Gastroesophageal sphincter (tissue), 4 donors: Measurements from ENCODE around the gene SLC35E2B. TPM values are rescaled to one million over a fixed set of nuclear protein-coding genes. Genes with fewer than 3 reads are reported as not detected.

Source experiments
- ATAC-seq: fragments of 150-250 bp; one replicate; pipeline ENCODE4 v1.9.1; 2016; ENCODE audit warnings: mild to moderate bottlenecking, moderate library complexity
- H3K27ac ChIP-seq, 4 donors: fragments of 200-600 bp; sonication (generic) in 3 of 4; 1 replicate in 3 of 4; 2 replicates in 1 of 4; pipeline ENCODE4 v1.5.1; 2016 to 2019
- H3K27me3 ChIP-seq: fragments of 200-600 bp; sonication (generic); one replicate; pipeline ENCODE4 v1.5.1; 2019
- H3K36me3 ChIP-seq, 2 donors: fragments of 200-600 bp; sonication (generic); one replicate each; pipeline ENCODE4 v1.5.1; 2019; ENCODE audit warnings: control low read depth in 1 of 2
- H3K4me1 ChIP-seq, 3 donors: fragments of 200-600 bp; sonication (generic); 1 replicate in 2 of 3; 2 replicates in 1 of 3; pipeline ENCODE4 v1.5.1; 2016 to 2019; ENCODE audit warnings: control low read depth in 2 of 3
- H3K4me3 ChIP-seq, 2 donors: fragments of 200-600 bp; sonication (generic); one replicate each; pipeline ENCODE4 v1.5.1; 2019; ENCODE audit warnings: mild to moderate bottlenecking in 1 of 2, moderate library complexity in 1 of 2
- H3K9me3 ChIP-seq, 3 donors: fragments of 200-600 bp; sonication (generic); one replicate each; pipeline ENCODE4 v1.5.1; 2017 to 2019; ENCODE audit warnings: control low read depth in 2 of 3
- EP300 ChIP-seq: sonication (generic); formaldehyde crosslinking; IDR thresholded peaks from one replicate; pipeline ENCODE4 v1.6.1; 2017; ENCODE audit warnings: antibody characterized with exemption, mild to moderate bottlenecking
- POLR2A ChIP-seq, 2 donors: fragments of 450-650 bp; IDR thresholded peaks; one replicate each; pipeline ENCODE4 v1.6.1; 2017; ENCODE audit warnings: antibody characterized with exemption in 2 of 2, mild to moderate bottlenecking in 2 of 2, moderate library complexity in 1 of 2
- POLR2AphosphoS5 ChIP-seq: sonication (generic); formaldehyde crosslinking; IDR thresholded peaks from one replicate; pipeline ENCODE4 v1.6.1; 2017; ENCODE audit warnings: antibody characterized with exemption
- WGBS, 2 donors: methylation state at CpG; one replicate each; pipeline ENCODE4 v1.1.5; 2018; ENCODE audit warnings: low coverage in 1 of 2; 5-methylcytosine and 5-hydroxymethylcytosine counted together
- total RNA-seq, 4 donors: library from RNA; depleted of rRNA; stranded (reverse); fragments of >200 nt; gene quantifications; one replicate each; pipeline ENCODE4 v1.1.0, GENCODE V29; 2016
- TF ChIP-seq, protein P1 (sequence below), 4 experiments: fragments of 200-600 bp in 2 of 4; fragments of 450-650 bp in 2 of 4; sonication (generic) in 1 of 4; IDR thresholded peaks; one replicate each; pipeline ENCODE4 v1.5.1; 2017 to 2019; ENCODE audit warnings: antibody characterized with exemption in 4 of 4, mild to moderate bottlenecking in 2 of 4, moderate library complexity in 2 of 4

SLC35E2B gene
- total RNA-seq, 4 donors from 2014 or later: 18.7 to 56.9 (median 37.9) TPM

DNA sequence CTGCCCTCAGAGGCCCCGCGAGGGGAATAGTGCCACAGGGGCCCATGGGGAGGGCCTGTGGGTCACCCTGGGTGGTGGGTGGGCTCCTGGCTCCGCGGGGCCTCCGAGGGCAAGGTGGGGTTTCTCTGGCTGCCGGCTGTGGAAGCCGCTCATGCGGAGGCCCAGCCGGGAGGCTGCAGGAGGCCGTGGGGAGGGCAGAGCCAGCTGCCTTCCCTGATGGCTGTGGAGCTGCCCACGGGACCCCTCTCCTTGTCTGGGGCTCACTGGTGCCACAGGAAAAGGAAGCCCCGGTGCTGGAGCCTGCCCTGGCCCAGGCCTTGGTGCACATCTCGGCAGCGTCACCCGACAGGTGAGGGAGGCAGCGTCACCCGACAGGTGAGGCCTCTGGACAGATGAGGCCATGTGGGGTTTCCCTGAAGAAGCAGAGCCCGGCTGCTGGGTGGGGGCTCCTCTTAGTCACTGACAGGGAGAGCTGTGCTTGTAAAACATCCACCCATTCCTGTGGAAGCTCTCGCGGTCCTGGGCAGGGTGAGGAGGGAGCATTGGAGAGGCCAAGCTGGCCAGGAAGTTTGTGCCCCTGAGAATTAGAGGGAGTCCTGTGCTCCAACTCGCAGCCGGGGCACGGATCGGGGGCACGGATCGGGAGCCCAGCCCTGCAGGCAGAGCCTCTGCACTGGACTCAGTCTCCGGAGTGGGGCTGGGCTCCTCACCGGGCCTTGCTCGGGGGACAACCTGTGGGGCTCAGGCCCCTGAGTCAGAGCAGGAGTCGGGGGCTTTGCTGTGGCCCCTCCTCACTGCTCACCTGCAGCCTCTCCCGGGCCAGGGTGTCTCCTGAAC is 71.2 kb downstream of the SLC35E2B start:
- Histone ChIP-seq H3K36me3 (peaks cover 0 to 53% of the 10 kb centered on the region in 2 donors), H3K27me3 (no peaks in the 10 kb centered on the region), H3K27ac (no peak overlapping the region), H3K4me1 (peaks cover 0 to 50% (median 13%) of the 10 kb centered on the region in 3 donors), H3K9me3 (no peaks in the 10 kb centered on the region), H3K4me3 (no peak overlapping the region)
- no peak for ATAC-seq
- TF ChIP-seq POLR2A (IDR thresholded peaks at IDR 0.05): no peak
- TF ChIP-seq EP300: no peak
- TF ChIP-seq, protein P1, sequence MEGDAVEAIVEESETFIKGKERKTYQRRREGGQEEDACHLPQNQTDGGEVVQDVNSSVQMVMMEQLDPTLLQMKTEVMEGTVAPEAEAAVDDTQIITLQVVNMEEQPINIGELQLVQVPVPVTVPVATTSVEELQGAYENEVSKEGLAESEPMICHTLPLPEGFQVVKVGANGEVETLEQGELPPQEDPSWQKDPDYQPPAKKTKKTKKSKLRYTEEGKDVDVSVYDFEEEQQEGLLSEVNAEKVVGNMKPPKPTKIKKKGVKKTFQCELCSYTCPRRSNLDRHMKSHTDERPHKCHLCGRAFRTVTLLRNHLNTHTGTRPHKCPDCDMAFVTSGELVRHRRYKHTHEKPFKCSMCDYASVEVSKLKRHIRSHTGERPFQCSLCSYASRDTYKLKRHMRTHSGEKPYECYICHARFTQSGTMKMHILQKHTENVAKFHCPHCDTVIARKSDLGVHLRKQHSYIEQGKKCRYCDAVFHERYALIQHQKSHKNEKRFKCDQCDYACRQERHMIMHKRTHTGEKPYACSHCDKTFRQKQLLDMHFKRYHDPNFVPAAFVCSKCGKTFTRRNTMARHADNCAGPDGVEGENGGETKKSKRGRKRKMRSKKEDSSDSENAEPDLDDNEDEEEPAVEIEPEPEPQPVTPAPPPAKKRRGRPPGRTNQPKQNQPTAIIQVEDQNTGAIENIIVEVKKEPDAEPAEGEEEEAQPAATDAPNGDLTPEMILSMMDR (IDR thresholded peaks at IDR 0.05): no peak
- TF ChIP-seq POLR2AphosphoS5: no peak
- 69% methylated on average over 3 of the region's 31 CpGs; no CpG with 5 or more reads in 1 of the 2 donors for WGBS, 2 donors

DNA sequence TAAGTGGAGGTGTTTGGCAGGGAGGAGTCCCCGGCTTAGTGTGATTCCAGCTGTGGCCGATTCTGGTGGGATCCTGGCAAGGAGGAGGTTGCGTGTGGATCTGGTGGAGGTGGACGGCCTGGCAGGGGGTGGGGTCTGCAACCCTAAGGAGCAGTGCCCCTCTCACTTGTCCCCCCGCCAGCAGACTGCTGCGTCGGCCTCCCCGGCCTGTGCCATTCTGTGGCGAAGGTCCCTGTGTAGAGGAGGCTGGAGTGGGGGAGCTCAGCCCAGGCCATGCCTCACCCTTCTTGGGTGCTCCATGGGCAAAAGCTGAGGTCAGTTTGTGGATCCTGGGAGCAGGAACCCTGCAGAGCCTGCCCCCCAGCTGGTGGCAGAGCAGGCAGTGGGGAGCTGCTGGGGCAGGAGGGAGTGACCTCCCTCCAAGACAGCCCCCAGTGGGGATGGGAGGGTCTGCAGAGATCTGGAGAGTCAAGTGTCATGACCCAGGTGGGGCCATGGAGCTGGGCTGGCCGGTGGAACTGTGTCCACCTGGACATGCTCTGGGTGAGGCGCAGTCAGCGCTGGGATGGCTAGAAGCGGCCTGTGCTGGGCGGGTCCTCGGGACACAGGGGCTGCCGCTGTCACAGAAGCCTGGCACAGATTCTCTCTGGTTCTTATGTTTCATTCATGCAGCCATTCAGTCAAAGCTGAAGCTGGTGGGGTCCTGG is 72.0 kb downstream of the SLC35E2B start:
- ATAC-seq: no peak
- TF ChIP-seq EP300 (no peak), POLR2AphosphoS5 (no peak), POLR2A (IDR thresholded peaks at IDR 0.05) (no peak)
- TF ChIP-seq, protein P1 (IDR thresholded peaks at IDR 0.05): no peak
- H3K9me3 ChIP-seq: no peaks in the 10 kb centered on the region
- H3K4me1 ChIP-seq: peaks cover 0 to 54% (median 14%) of the 10 kb centered on the region in 3 donors
- no peak overlapping the region for H3K27ac ChIP-seq
- H3K27me3 ChIP-seq: no peaks in the 10 kb centered on the region
- 100% methylated on average over 2 of the region's 16 CpGs; no CpG with 5 or more reads in 1 of the 2 donors for WGBS, 2 donors
- no peak overlapping the region for H3K4me3 ChIP-seq
- H3K36me3 ChIP-seq: peaks cover 0 to 45% of the 10 kb centered on the region in 2 donors

DNA sequence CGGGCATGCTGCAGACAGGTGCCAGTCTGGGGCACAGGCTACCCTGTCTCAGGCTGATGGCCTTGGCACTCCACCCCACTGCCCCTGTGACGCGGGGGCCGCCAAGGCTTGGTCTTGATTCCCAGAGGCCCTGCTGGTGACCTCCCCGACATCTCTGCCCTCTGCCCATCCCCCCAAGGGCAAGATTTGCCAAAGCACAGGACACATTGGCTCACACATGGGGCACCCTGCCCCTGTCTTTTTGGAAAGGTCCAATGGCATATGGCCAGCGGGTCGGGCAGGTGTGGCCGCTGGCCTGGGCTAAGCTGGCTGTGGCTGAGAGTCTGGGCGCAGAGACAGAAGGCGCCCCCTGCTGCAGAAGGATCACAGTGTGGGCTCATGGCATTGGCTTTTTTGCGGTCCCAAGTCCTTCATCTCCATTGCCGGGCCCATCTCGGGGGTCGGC is 72.7 kb downstream of the SLC35E2B start:
- no peak overlapping the region for H3K27ac ChIP-seq
- no peaks in the 10 kb centered on the region for H3K27me3 ChIP-seq
- peaks cover 0 to 55% (median 14%) of the 10 kb centered on the region in 3 donors for H3K4me1 ChIP-seq
- TF ChIP-seq, protein P1 (IDR thresholded peaks at IDR 0.05): no peak
- TF ChIP-seq POLR2AphosphoS5 (no peak), POLR2A (IDR thresholded peaks at IDR 0.05) (no peak), EP300 (no peak)
- no peak overlapping the region for H3K4me3 ChIP-seq
- H3K36me3 ChIP-seq: peaks cover 0 to 39% of the 10 kb centered on the region in 2 donors
- WGBS, 2 donors: no CpG with 5 or more reads among the region's 14 CpGs
- no peaks in the 10 kb centered on the region for H3K9me3 ChIP-seq
- no peak for ATAC-seq

DNA sequence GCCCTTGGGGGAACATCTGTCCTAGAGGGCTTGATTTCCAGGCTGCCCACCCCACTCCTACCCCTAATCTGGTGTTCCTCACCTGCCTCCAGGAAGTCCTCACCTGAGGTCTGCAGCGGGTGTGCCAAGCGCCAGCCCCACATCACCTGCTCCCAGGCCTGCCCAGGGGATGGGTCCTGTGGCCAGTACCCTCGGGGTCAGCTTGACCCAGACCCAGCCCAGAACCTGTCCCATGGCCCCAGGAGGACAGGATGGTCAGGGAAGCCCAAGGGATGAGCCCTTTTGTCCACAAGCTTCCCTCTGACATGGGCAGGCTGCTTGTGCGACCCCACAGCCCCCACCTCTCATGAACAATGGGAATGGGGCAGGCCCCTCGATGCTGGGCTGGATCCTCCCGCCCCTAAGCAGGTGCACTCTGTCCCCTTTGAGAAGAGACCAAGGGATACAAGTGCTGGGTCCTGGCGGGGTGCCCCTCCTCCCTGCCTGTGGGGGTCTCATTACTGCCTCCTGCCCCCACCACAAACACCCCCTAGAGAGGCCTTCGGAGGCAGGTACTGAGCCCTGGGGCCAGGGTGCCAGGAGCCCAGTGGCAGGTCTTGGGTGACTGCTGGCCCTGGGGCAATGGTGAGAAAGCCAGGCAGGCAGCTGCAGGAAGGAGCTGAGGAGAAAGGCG is 74.1 kb downstream of the SLC35E2B start:
- Histone ChIP-seq H3K9me3 (no peaks in the 10 kb centered on the region), H3K36me3 (peaks cover 0 to 26% of the 10 kb centered on the region in 2 donors), H3K4me1 (peaks cover 0 to 69% (median 22%) of the 10 kb centered on the region in 3 donors), H3K4me3 (no peak overlapping the region), H3K27me3 (no peaks in the 10 kb centered on the region), H3K27ac (no peak overlapping the region)
- no peak for TF ChIP-seq EP300
- TF ChIP-seq, protein P1 (IDR thresholded peaks at IDR 0.05): no peak
- no peak for TF ChIP-seq POLR2A (IDR thresholded peaks at IDR 0.05)
- no peak for TF ChIP-seq POLR2AphosphoS5
- ATAC-seq: no peak
- no CpG with 5 or more reads among the region's 9 CpGs for WGBS, 2 donors
